ENCODE data around the gene CASP5.

CASP5 gene

DNA sequence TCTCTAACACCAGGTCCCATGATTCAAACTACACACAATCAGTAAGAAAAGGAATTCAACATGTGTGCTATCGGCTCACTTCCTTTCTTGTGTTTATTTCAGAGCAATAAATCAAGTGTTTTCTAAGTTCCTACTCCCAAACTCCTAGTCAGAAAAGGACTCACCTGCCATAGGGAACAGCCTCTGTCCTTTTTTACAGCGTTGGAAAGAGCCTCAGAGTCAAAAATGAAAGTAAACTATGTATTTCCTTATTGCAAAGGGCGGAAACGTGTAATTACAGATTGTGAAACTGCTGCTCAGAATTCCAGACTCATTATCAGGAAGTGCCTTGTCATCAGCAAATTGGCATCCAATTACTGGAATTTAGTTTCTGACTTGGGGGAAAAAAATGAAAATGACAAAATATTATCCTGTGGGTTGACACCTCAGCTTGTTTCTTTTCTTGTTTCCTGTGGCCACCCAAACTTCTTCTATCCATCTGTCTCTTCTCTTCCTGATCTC is 54.6 kb downstream of the CASP5 start, which contains the start of gene CASP4:
CASP4 (minus strand) TSS at position 220 of the 501 bp plus-strand sequence; CDS start at position 171, 49 bp downstream.
- peak; percentile 45 for DNase-seq (ENCODE audit: low spot score)
- peak; percentile 15 for FAIRE-seq

DNA sequence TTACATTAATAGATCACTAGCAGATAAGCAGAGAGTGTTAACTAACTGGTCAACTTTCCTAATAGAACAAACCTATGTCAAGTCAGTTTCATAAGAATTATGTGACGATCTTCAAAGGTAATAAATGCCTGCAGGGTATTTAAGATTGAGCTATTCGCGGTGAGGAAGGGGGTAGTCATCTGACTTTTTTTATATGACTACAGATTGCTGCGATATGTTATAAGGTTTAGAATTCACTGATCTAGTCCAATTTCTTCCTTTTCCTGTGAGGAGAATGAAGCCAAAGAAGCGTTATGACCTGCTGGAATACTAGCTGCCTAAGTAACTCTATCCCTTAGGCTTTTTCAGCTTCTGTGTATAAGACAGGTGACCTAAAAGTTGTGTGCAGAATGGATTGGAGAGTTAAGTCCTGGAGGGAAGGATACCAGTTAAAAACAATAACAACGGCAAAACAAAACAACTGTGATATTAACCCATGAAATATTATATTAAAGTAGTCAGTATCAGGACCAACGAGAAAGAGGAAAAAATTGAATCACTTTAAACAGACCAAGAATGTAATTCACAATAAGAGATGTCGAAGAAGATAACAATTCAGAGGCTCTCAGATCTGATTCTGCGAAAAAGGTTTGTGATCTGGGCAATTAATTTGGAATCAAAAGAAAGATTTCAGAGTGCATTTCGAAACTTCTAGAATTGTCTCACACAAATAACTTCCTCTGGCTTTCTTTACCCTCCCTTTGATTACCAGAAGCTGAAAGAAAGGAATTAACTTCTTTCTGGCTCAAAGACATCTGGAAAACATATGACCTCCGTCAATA is 55.2 kb downstream of the CASP5 start:
- no peak for DNase-seq (ENCODE audit: low spot score)
- FAIRE-seq: no peak

DNA sequence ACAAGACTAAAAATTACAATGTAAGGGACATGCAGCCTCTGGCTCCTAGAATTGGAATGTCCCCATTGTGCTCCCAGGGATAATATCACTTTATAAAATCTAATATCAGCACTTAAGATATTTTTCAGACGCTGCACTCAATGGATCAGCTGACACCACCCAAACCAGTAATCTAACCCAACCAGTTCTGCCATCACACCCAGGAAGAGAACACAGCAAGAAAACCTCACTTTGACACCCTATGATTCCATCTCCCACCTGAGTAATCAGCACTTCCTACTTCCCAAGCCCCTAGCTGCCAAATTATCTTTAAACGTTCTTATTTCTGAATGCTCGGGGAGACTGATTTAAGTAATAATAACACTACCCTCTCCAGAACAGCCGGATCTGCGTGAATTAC is 57.2 kb downstream of the CASP5 start:
- DNase-seq (ENCODE audit: low spot score) (no peak), FAIRE-seq (no peak)

DNA sequence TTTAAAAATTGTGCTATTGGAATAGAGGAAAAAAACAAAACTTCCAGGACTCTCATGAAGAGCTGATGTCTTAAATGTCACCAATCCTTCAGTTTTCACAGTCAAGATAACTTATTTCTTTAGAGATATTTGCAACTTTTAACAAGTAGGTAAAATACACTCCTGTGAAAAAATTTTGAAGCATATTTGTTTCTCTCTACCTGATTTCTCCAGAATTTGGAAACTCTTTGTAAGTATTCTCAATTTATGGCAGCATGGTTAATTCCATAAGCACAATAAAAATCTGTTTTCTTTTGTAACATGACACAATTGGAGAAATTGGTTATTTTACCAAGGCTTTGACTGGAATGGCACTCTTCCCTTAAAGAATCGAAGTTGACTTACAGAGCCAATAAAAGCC is 58.7 kb downstream of the CASP5 start:
- no peak for FAIRE-seq
- no peak for DNase-seq (ENCODE audit: low spot score)

DNA sequence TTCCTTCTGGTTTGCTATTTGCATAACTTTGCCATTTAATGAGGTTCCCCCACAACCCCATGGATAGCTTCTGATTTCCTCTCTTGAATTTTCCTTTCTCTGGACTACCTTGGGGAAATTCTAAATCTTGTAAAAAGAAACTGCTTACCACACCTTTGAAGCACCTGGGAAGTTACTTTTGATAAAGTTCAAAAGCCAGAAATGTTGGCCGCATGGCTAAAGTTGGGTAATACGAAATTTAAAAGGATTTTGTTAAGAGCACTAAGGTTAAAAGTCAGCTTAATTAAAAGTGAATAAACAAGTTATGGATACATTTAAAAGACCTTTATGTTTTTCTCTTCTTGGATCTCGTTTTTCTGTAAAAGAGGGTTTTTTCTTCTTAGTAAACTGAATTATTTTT is 60.1 kb downstream of the CASP5 start:
- DNase-seq (ENCODE audit: low spot score): no peak
- no peak for FAIRE-seq

DNA sequence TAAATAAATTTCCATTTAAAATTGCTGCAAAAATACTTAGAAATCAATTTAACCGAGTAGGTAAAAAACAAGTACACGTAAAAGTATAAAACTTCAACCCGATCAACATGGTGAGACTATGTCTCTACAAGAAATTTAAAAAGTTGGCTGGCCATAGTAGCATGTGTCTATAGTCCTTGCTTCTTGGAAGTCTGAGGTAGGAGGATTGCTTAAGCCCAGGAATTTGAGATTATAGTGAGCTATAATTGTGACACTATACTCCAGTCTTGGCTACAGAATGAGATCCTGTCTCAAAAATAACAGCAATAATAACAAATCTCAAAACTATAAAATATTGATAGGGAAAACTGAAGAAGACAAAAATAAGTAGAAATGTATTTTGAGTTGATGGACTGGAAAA is 65.7 kb downstream of the CASP5 start:
- FAIRE-seq (no peak), DNase-seq (ENCODE audit: low spot score) (no peak)

DNA sequence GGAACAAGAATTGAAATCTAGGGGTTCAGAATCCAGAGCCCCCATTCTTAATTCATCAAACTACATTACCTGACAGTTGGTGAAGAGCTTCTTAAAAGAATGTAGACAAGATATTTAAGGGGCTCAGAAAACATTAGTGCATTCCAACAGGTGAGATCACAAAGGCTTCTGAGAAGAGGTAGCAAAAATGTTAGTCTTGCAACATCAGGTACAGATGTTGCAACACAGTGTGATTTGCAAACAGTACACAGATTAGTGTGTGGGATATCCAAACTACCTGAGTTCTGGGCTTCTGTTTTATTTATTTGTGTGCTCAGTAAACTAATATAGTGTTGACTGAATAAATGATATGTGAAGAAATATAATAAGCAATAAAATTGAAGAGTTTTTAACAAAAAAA is 66.4 kb downstream of the CASP5 start:
- DNase-seq (ENCODE audit: low spot score): no peak

DNA sequence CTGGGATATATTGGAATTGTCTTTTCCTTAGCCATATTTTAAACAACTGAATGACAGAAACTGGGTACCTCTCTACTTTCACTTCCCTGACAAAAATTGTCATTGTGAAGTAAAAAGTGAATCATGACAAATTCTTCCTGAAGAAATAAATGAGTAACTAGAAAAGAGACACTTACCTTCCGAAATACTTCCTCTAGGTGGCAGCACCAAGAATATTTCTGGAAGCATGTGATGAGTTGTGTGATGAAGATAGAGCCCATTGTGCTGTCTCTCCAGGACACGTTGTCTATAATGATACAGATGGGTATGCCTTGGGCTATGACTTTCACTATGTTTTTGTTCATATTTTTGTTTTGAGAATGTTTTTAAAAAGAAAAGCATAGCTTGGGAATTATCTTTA is 76.1 kb downstream of the CASP5 start:
- FAIRE-seq: peak; percentile 84
- peak; percentile 57 for DNase-seq (ENCODE audit: low spot score)

More for the DNA sequence above, 66.4 kb downstream of the CASP5 start:
- FAIRE-seq: no peak
